HepG2 (cell line): ENCODE measurements around the gene PRRT1. TPM values are rescaled to one million over a fixed set of nuclear protein-coding genes. Genes with fewer than 3 reads are reported as not detected.

ENCODE experiments used
- HIVEP1 ChIP-seq: sonication (generic); formaldehyde crosslinking; IDR thresholded peaks from 2 replicates; pipeline ENCODE4 v1.4.0; 2020; ENCODE audit warnings: mild to moderate bottlenecking, missing genetic modification reagents
- IRF2 ChIP-seq: IDR thresholded peaks from 2 replicates; pipeline ENCODE4 v1.6.1; 2018; ENCODE audit warnings: missing genetic modification reagents, missing compliant biosample characterization
- KLF13 ChIP-seq: sonication (generic); formaldehyde crosslinking; IDR thresholded peaks from 2 replicates; pipeline ENCODE4 v1.4.0; 2020; ENCODE audit warnings: mild to moderate bottlenecking, missing genetic modification reagents
- KLF6 ChIP-seq: IDR thresholded peaks from 2 replicates; pipeline ENCODE4 v1.8.0; 2016; ENCODE audit warnings: missing biosample characterization, missing genetic modification reagents
- MAFK ChIP-seq, 2 experiments: IDR thresholded peaks in 1 of 2; conservative IDR thresholded peaks in 1 of 2; 2 replicates each; pipeline ENCODE4 v1.6.1; 2011; ENCODE audit warnings: improper control_type of control experiment in 2 of 2, low read length in 2 of 2
- MTA3 ChIP-seq: sonication (generic); formaldehyde crosslinking; IDR thresholded peaks from 2 replicates; pipeline ENCODE4 v1.4.0; 2020; ENCODE audit warnings: missing genetic modification reagents
- NAIF1 ChIP-seq: sonication (generic); formaldehyde crosslinking; IDR thresholded peaks from 2 replicates; pipeline ENCODE4 v1.5.0; 2020; ENCODE audit warnings: mild to moderate bottlenecking, missing genetic modification reagents, borderline replicate concordance
- NKX3-1 ChIP-seq: sonication (generic); formaldehyde crosslinking; IDR thresholded peaks from 2 replicates; pipeline ENCODE4 v1.5.0; 2020; ENCODE audit warnings: missing genetic modification reagents
- NONO ChIP-seq, 2 experiments: fragments of 450-650 bp in 1 of 2; sonication (generic) in 1 of 2; formaldehyde crosslinking in 1 of 2; IDR thresholded peaks in 1 of 2; conservative IDR thresholded peaks in 1 of 2; 2 replicates each; pipeline versions ENCODE4 v1.6.1 to v1.8.0; 2017 to 2022; ENCODE audit warnings: mild to moderate bottlenecking in 1 of 2, missing genetic modification reagents in 1 of 2, moderate library complexity in 1 of 2
- SNRNP70 ChIP-seq: fragments of 200-400 bp; formaldehyde crosslinking; IDR thresholded peaks from 2 replicates; pipeline ENCODE4 v1.6.1; 2017; ENCODE audit warnings: mild to moderate bottlenecking, low read depth, low read length, moderate library complexity
- SP5 ChIP-seq: IDR thresholded peaks from 2 replicates; pipeline ENCODE4 v1.6.1; 2016; ENCODE audit warnings: low read depth, borderline replicate concordance
- TARDBP ChIP-seq: sonication (generic); formaldehyde crosslinking; IDR thresholded peaks from 2 replicates; pipeline ENCODE4 v1.8.0; 2022; ENCODE audit warnings: mild to moderate bottlenecking, missing genetic modification reagents
- ZNF143 ChIP-seq: sonication (generic); formaldehyde crosslinking; IDR thresholded peaks from 2 replicates; pipeline ENCODE4 v1.4.0; 2020; ENCODE audit warnings: missing genetic modification reagents
- ZNF260 ChIP-seq: sonication (generic); formaldehyde crosslinking; IDR thresholded peaks from 2 replicates; pipeline ENCODE4 v1.4.0; 2020; ENCODE audit warnings: missing genetic modification reagents, low read depth, mild to moderate bottlenecking, borderline replicate concordance
- ZNF264 ChIP-seq: sonication (generic); formaldehyde crosslinking; IDR thresholded peaks from 2 replicates; pipeline ENCODE4 v1.4.0; 2020; ENCODE audit warnings: missing genetic modification reagents
- ZNF703 ChIP-seq: sonication (generic); formaldehyde crosslinking; IDR thresholded peaks from 2 replicates; pipeline ENCODE4 v1.5.1; 2020; ENCODE audit warnings: missing genetic modification reagents, mild to moderate bottlenecking, moderate library complexity, borderline replicate concordance
- ZSCAN12 ChIP-seq: sonication (generic); formaldehyde crosslinking; IDR thresholded peaks from 2 replicates; pipeline ENCODE4 v1.9.0; 2021; ENCODE audit warnings: mild to moderate bottlenecking, missing genetic modification reagents
- polyA plus RNA-seq, 8 experiments: library from polyadenylated mRNA; depleted of rRNA in 3 of 8; stranded (reverse) in 7 of 8; unstranded in 1 of 8; fragments of >200 nt; fragmentation: Illumina TruSeq in 4 of 8; extraction: Trizol in 4 of 8; gene quantifications; 2 replicates each; pipeline versions ENCODE4 v1.2.1 to v1.2.3, GENCODE V29; 2011 to 2016; ENCODE audit warnings: low read depth in 4 of 8, missing spikeins in 1 of 8, mixed read lengths in 1 of 8; ENCODE audit not compliant: insufficient read depth in 1 of 8
- total RNA-seq, 5 experiments: library from RNA; depleted of rRNA; stranded (reverse); fragments of >200 nt; fragmentation: Illumina TruSeq; extraction: Trizol; gene quantifications; 2 replicates each; pipeline ENCODE4 v1.2.3, GENCODE V29; 2016; ENCODE audit warnings: low read depth in 1 of 5
- TF ChIP-seq, protein P1 (sequence below): sonication (generic); formaldehyde crosslinking; IDR thresholded peaks from 2 replicates; pipeline ENCODE4 v1.5.1; 2020; ENCODE audit warnings: mild to moderate bottlenecking, missing genetic modification reagents, moderate library complexity
- TF ChIP-seq, protein P2 (sequence below): sonication (generic); formaldehyde crosslinking; IDR thresholded peaks from 2 replicates; pipeline ENCODE4 v1.4.0; 2020; ENCODE audit warnings: missing genetic modification reagents
- TF ChIP-seq, protein P3 (sequence below): sonication (generic); formaldehyde crosslinking; conservative IDR thresholded peaks from 2 replicates; pipeline ENCODE4 v1.4.0; 2020; ENCODE audit warnings: missing genetic modification reagents
- TF ChIP-seq, protein P4 (sequence below): sonication (generic); formaldehyde crosslinking; IDR thresholded peaks from 2 replicates; pipeline ENCODE4 v1.9.0; 2022; ENCODE audit warnings: missing genetic modification reagents, mild to moderate bottlenecking, borderline replicate concordance

Gene PRRT1
- total and polyA plus RNA-seq, 2 of the 13 experiments (the other 11 are each of a cell fraction or from before 2014, with no cell fraction given), result 0.64 to 1.4 TPM

DNA sequence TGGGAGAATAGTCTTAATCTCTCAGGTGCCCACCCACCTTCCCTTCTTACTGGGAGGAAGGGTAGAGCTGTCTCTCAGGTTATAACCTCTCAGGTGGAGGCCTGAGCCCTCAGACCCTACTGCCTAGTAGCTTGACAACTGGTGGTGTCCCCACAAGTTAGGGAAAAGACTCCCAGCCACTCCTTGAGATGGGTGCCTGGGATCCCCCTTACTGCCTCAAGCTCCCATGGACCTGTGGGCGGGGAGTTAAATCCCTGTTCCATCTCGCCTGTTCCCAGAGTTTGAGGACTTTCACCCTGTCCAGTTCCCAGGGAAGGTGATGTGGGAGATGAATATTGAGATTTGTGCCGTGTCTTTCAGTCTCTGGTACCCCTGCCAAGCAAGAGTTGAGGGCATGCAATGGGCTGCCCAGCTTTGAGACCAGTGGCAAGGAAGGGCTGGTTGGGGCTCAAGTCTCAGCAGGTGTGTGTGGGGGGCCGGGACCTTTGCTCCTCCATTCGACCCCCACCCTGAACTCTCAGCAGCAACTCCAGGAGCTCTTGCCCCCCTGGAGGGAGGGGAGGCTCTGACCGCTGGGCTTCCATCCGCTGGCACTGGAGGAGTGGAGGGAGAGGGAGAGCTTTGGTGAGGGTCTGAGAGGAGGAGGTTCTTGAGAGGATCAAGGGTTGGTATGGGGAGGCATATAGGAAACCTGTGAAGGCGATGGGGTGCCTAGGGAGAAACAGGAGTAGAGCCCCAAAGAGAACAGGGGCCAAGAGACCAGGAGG is 39.4 kb upstream of the PRRT1 start (continued):
- TF ChIP-seq, protein P1, sequence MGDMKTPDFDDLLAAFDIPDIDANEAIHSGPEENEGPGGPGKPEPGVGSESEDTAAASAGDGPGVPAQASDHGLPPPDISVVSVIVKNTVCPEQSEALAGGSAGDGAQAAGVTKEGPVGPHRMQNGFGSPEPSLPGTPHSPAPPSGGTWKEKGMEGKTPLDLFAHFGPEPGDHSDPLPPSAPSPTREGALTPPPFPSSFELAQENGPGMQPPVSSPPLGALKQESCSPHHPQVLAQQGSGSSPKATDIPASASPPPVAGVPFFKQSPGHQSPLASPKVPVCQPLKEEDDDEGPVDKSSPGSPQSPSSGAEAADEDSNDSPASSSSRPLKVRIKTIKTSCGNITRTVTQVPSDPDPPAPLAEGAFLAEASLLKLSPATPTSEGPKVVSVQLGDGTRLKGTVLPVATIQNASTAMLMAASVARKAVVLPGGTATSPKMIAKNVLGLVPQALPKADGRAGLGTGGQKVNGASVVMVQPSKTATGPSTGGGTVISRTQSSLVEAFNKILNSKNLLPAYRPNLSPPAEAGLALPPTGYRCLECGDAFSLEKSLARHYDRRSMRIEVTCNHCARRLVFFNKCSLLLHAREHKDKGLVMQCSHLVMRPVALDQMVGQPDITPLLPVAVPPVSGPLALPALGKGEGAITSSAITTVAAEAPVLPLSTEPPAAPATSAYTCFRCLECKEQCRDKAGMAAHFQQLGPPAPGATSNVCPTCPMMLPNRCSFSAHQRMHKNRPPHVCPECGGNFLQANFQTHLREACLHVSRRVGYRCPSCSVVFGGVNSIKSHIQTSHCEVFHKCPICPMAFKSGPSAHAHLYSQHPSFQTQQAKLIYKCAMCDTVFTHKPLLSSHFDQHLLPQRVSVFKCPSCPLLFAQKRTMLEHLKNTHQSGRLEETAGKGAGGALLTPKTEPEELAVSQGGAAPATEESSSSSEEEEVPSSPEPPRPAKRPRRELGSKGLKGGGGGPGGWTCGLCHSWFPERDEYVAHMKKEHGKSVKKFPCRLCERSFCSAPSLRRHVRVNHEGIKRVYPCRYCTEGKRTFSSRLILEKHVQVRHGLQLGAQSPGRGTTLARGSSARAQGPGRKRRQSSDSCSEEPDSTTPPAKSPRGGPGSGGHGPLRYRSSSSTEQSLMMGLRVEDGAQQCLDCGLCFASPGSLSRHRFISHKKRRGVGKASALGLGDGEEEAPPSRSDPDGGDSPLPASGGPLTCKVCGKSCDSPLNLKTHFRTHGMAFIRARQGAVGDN (CRISPR knock-in tag), result 0 out of 2 replicates have a peak, but pooled peaks have one; percentile 18
- TF ChIP-seq, protein P2, sequence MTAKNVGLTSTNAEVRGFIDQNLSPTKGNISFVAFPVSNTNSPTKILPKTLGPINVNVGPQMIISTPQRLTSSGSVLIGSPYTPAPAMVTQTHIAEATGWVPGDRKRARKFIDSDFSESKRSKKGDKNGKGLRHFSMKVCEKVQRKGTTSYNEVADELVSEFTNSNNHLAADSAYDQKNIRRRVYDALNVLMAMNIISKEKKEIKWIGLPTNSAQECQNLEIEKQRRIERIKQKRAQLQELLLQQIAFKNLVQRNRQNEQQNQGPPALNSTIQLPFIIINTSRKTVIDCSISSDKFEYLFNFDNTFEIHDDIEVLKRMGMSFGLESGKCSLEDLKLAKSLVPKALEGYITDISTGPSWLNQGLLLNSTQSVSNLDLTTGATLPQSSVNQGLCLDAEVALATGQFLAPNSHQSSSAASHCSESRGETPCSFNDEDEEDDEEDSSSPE, result no peak
- no peak for TF ChIP-seq ZNF143
- TF ChIP-seq KLF6, result 0 out of 2 replicates have a peak, but pooled peaks have one; percentile 9
- TF ChIP-seq ZSCAN12 (CRISPR knock-in tag), result no peak
- 0 out of 2 replicates have a peak, but pooled peaks have one; percentile 5 for TF ChIP-seq IRF2 (CRISPR knock-in tag)
- TF ChIP-seq, protein P3, sequence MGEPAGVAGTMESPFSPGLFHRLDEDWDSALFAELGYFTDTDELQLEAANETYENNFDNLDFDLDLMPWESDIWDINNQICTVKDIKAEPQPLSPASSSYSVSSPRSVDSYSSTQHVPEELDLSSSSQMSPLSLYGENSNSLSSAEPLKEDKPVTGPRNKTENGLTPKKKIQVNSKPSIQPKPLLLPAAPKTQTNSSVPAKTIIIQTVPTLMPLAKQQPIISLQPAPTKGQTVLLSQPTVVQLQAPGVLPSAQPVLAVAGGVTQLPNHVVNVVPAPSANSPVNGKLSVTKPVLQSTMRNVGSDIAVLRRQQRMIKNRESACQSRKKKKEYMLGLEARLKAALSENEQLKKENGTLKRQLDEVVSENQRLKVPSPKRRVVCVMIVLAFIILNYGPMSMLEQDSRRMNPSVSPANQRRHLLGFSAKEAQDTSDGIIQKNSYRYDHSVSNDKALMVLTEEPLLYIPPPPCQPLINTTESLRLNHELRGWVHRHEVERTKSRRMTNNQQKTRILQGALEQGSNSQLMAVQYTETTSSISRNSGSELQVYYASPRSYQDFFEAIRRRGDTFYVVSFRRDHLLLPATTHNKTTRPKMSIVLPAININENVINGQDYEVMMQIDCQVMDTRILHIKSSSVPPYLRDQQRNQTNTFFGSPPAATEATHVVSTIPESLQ (CRISPR knock-in tag), result no peak
- TF ChIP-seq HIVEP1 (CRISPR knock-in tag), result no peak
- TF ChIP-seq KLF13 (CRISPR knock-in tag), result 0 out of 2 replicates have a peak, but pooled peaks have one; percentile 20
- no peak for TF ChIP-seq SNRNP70
- TF ChIP-seq MAFK (conservative IDR thresholded peaks at IDR 0.05 in 1 of 2, IDR thresholded peaks at IDR 0.05 in 1 of 2; ENCODE audit: low read length in 2 of 2), result no peak
- TF ChIP-seq, protein P4, sequence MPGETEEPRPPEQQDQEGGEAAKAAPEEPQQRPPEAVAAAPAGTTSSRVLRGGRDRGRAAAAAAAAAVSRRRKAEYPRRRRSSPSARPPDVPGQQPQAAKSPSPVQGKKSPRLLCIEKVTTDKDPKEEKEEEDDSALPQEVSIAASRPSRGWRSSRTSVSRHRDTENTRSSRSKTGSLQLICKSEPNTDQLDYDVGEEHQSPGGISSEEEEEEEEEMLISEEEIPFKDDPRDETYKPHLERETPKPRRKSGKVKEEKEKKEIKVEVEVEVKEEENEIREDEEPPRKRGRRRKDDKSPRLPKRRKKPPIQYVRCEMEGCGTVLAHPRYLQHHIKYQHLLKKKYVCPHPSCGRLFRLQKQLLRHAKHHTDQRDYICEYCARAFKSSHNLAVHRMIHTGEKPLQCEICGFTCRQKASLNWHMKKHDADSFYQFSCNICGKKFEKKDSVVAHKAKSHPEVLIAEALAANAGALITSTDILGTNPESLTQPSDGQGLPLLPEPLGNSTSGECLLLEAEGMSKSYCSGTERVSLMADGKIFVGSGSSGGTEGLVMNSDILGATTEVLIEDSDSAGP (CRISPR knock-in tag), result peak; percentile 44; the same call in 1 of the 2 replicates
- no peak for TF ChIP-seq SP5 (CRISPR knock-in tag)
- no peak for TF ChIP-seq NKX3-1 (CRISPR knock-in tag)
- no peak for TF ChIP-seq NONO (IDR thresholded peaks at IDR 0.05)
- no peak for TF ChIP-seq NONO (CRISPR knock-in tag; conservative IDR thresholded peaks at IDR 0.05)
- TF ChIP-seq ZNF703 (CRISPR knock-in tag), result no peak
- no peak for TF ChIP-seq MTA3 (CRISPR knock-in tag)
- no peak for TF ChIP-seq TARDBP (CRISPR knock-in tag)
- TF ChIP-seq ZNF264 (CRISPR knock-in tag), result no peak
- TF ChIP-seq ZNF260 (CRISPR knock-in tag), result no peak
- no peak for TF ChIP-seq NAIF1
